RWPE1 (cell line): ENCODE results near the gene TFCP2L1.

Experiments
- CTCF ChIA-PET: fragments of 350-600 bp; sonication (Branson Sonifier 250); formaldehyde crosslinking; extraction: SDS; loops from one replicate; lab custom pipeline; 2021; lab: Yijun Ruan, JAX
- POLR2A ChIA-PET: fragments of 400-600 bp; formaldehyde crosslinking; extraction: SDS; loops from one replicate; lab custom pipeline; 2020; ENCODE audit warnings: antibody characterized with exemption; ENCODE audit not compliant: low non-redundant PET; lab: Yijun Ruan, JAX
- DNase-seq: peaks from one replicate; pipeline ENCODE4 v3.0.0; 2012; ENCODE audit warnings: low spot score
- H3K27ac ChIP-seq: fragments of 450-650 bp; 2 replicates; pipeline ENCODE4 v1.5.1; 2017
- CTCF ChIP-seq: fragments of 450-650 bp; conservative IDR thresholded peaks from 2 replicates; pipeline ENCODE4 v1.5.1; 2017; ENCODE audit warnings: low read depth, mild to moderate bottlenecking

The TFCP2L1 gene

GRCh38 chr2:121199281-121200010 is 85.6 kb downstream of the TFCP2L1 start:
- no peak for DNase-seq
- ChIA-PET POLR2A (no interaction called here), CTCF (interaction anchor here (0.9 kb wide), 1 partner anchor 122 kb away, joined by 3 read pairs; no protein-coding TSS in a partner anchor)
- H3K27ac ChIP-seq = peak overlapping the region; percentile 100
- no peak for TF ChIP-seq CTCF

GRCh38 chr2:121197369-121198091 is 87.5 kb downstream of the TFCP2L1 start:
- CTCF ChIA-PET = interaction anchor here (0.6 to 1.4 kb wide), 3 partner anchors 65 to 127 kb away, joined by 3 to 6 read pairs (median 4); no protein-coding TSS in a partner anchor
- POLR2A ChIA-PET = interaction anchor here (0.8 kb wide), 1 partner anchor 431 kb away, joined by 3 read pairs; no protein-coding TSS in a partner anchor
- DNase-seq = peak; percentile 74
- H3K27ac ChIP-seq = peak overlapping the region; percentile 100
- no peak for TF ChIP-seq CTCF

- H3K27ac ChIP-seq = peak overlapping the region; percentile 100
Observed at GRCh38 chr2:121196849-121197155, 88.2 kb downstream of the TFCP2L1 start.

GRCh38 chr2:121196132-121196848 is 88.7 kb downstream of the TFCP2L1 start:
- peak overlapping the region; percentile 100 for H3K27ac ChIP-seq
- DNase-seq = no peak
- no peak for TF ChIP-seq CTCF
- CTCF ChIA-PET = interaction anchor here (1.4 kb wide), 1 partner anchor 64 kb away, joined by 6 read pairs; no protein-coding TSS in a partner anchor
- POLR2A ChIA-PET = no interaction called here

More at GRCh38 chr2:121196849-121197155, 88.2 kb downstream of the TFCP2L1 start:
- CTCF ChIA-PET = interaction anchor here (1.4 kb wide), 1 partner anchor 64 kb away, joined by 6 read pairs; no protein-coding TSS in a partner anchor
- POLR2A ChIA-PET = no interaction called here
- no peak for TF ChIP-seq CTCF
- DNase-seq = no peak

- DNase-seq = no peak
- H3K27ac ChIP-seq = peak overlapping the region; percentile 100
- no peak for TF ChIP-seq CTCF
- CTCF ChIA-PET = no interaction called here
- POLR2A ChIA-PET = no interaction called here
Observed at GRCh38 chr2:121195036-121195435, 90.0 kb downstream of the TFCP2L1 start.

- TF ChIP-seq CTCF = no peak
- H3K27ac ChIP-seq = peak overlapping the region; percentile 100
- ChIA-PET POLR2A (no interaction called here), CTCF (interaction anchor here (0.6 kb wide), 1 partner anchor 488 kb away, joined by 3 read pairs; no protein-coding TSS in a partner anchor)
- no peak for DNase-seq
Observed at GRCh38 chr2:121194626-121195025, 90.4 kb downstream of the TFCP2L1 start.
